H1 (cell line): ENCODE data around the gene MPV17. TPM values are rescaled to one million over a fixed set of nuclear protein-coding genes. Genes with fewer than 3 reads are reported as not detected.

ENCODE experiments used
- CTCF ChIA-PET: fragments of 300-600 bp; sonication (Branson Sonifier 250); formaldehyde crosslinking; loops from one replicate; lab custom pipeline; 2021; ENCODE audit not compliant: partially characterized antibody; lab: Charles Lee
- POLR2A ChIA-PET: fragments of 300-600 bp; sonication (Branson Sonifier 250); formaldehyde crosslinking; loops from one replicate; lab custom pipeline; 2021; ENCODE audit warnings: inconsistent platforms; ENCODE audit not compliant: partially characterized antibody; lab: Charles Lee
- DNase-seq, 2 experiments: peaks; one replicate each; pipeline versions ENCODE4 v3.0.0 to v3.0.0-alpha.2; 2010 to 2022; ENCODE audit warnings: low spot score in 2 of 2, low read depth in 1 of 2, mixed read lengths in 1 of 2
- FAIRE-seq: peaks from 2 replicates; lab custom pipeline; 2011; peaks lifted over from hg19 to GRCh38; lab: Jason Lieb, UNC
- H2AFZ ChIP-seq: 2 replicates; pipeline ENCODE4 v1.8.1; 2012; ENCODE audit warnings: low read length, inconsistent platforms
- H2AK5ac ChIP-seq: 2 replicates; pipeline ENCODE4 v1.6.1; 2013; ENCODE audit warnings: low read depth, low read length
- H2BK120ac ChIP-seq: replicated peaks from 2 replicates; pipeline ENCODE3; 2013; ENCODE audit warnings: low read depth, low read length, inconsistent platforms
- H2BK12ac ChIP-seq: 2 replicates; pipeline ENCODE4 v1.6.1; 2013; ENCODE audit warnings: low read depth, low read length
- H2BK15ac ChIP-seq: 2 replicates; pipeline ENCODE4 v1.6.1; 2013; ENCODE audit warnings: low read length
- H2BK20ac ChIP-seq: 2 replicates; pipeline ENCODE4 v1.6.1; 2013; ENCODE audit warnings: low read length
- H2BK5ac ChIP-seq: 2 replicates; pipeline ENCODE4 v1.6.1; 2013; ENCODE audit warnings: low read depth, low read length
- H3K14ac ChIP-seq: 2 replicates; pipeline ENCODE4 v1.6.1; 2013; ENCODE audit warnings: inconsistent platforms; ENCODE audit not compliant: insufficient read length
- H3K18ac ChIP-seq: 2 replicates; pipeline ENCODE4 v1.6.1; 2013; ENCODE audit warnings: low read length; ENCODE audit errors: extremely low read depth
- H3K23ac ChIP-seq: 2 replicates; pipeline ENCODE4 v1.6.1; 2013; ENCODE audit warnings: inconsistent platforms; ENCODE audit not compliant: insufficient read length
- H3K23me2 ChIP-seq: 2 replicates; pipeline ENCODE4 v1.6.1; 2013; ENCODE audit warnings: low read depth, low read length
- H3K27ac ChIP-seq: 2 replicates; pipeline ENCODE4 v1.6.1; 2011; ENCODE audit warnings: low read depth, low read length, inconsistent platforms
- H3K27me3 ChIP-seq, 4 experiments: replicated peaks in 1 of 4; 1 replicate in 1 of 4; 2 replicates in 3 of 4; pipeline versions ENCODE4 v1.6.1 to v1.8.1; 2011 to 2013; ENCODE audit warnings: low read length in 3 of 4, mild to moderate bottlenecking in 3 of 4, inconsistent platforms in 2 of 4, mixed read lengths in 2 of 4, moderate library complexity in 1 of 4; ENCODE audit not compliant: control insufficient read depth in 3 of 4, insufficient read depth in 3 of 4; ENCODE audit errors: extremely low read depth in 1 of 4
- H3K36me3 ChIP-seq, 4 experiments: 2 replicates each; pipeline versions ENCODE4 v1.6.1 to v1.8.1; 2011 to 2013; ENCODE audit warnings: mild to moderate bottlenecking in 4 of 4, low read length in 3 of 4, moderate library complexity in 2 of 4, control low read depth in 1 of 4, inconsistent platforms in 1 of 4; ENCODE audit not compliant: insufficient read depth in 4 of 4, control insufficient read depth in 2 of 4
- H3K4ac ChIP-seq: replicated peaks from 2 replicates; pipeline ENCODE3; 2013; ENCODE audit warnings: low read length, low read depth, mixed read lengths, inconsistent platforms; ENCODE audit not compliant: insufficient read length
- H3K4me1 ChIP-seq, 4 experiments: replicated peaks in 1 of 4; 1 replicate in 1 of 4; 2 replicates in 3 of 4; pipeline versions ENCODE4 v1.6.1 to v1.8.1; 2011 to 2013; ENCODE audit warnings: low read length in 3 of 4, inconsistent platforms in 2 of 4, mixed read lengths in 1 of 4; ENCODE audit not compliant: insufficient read depth in 4 of 4, control insufficient read depth in 3 of 4
- H3K4me2 ChIP-seq, 2 experiments: 2 replicates each; pipeline versions ENCODE4 v1.6.1 to v1.8.1; 2011 to 2013; ENCODE audit warnings: low read depth in 2 of 2, low read length in 2 of 2, control low read depth in 1 of 2, inconsistent platforms in 1 of 2, mild to moderate bottlenecking in 1 of 2; ENCODE audit not compliant: insufficient read depth in 1 of 2
- H3K4me3 ChIP-seq, 4 experiments: fragments of 200-600, 300-600 bp in 1 of 4; sonication (generic), shearing (Covaris generic), sonication (Bioruptor Twin) in 1 of 4; 2 replicates each; pipeline versions ENCODE4 v1.5.1 to v1.8.1; 2011 to 2016; ENCODE audit warnings: low read length in 4 of 4, low read depth in 3 of 4, control low read depth in 2 of 4, inconsistent platforms in 2 of 4, mild to moderate bottlenecking in 2 of 4, mixed read lengths in 1 of 4, moderate library complexity in 1 of 4; ENCODE audit not compliant: insufficient read depth in 2 of 4; ENCODE audit errors: extremely low read depth in 1 of 4
- H3K56ac ChIP-seq: replicated peaks from 2 replicates; pipeline ENCODE3; 2013; ENCODE audit warnings: low read depth, mild to moderate bottlenecking, mixed read lengths, low read length, inconsistent platforms; ENCODE audit not compliant: insufficient read length
- H3K79me1 ChIP-seq: 2 replicates; pipeline ENCODE4 v1.6.1; 2013; ENCODE audit warnings: low read depth, low read length, control low read depth
- H3K79me2 ChIP-seq, 2 experiments: 2 replicates each; pipeline versions ENCODE4 v1.6.1 to v1.8.1; 2012 to 2013; ENCODE audit warnings: low read length in 2 of 2, mild to moderate bottlenecking in 2 of 2, inconsistent platforms in 1 of 2; ENCODE audit not compliant: insufficient read depth in 2 of 2, control insufficient read depth in 1 of 2
- H3K9ac ChIP-seq, 4 experiments: replicated peaks in 1 of 4; 1 replicate in 1 of 4; 2 replicates in 3 of 4; pipeline versions ENCODE4 v1.6.1 to v1.8.1; 2011 to 2013; ENCODE audit warnings: low read depth in 3 of 4, low read length in 3 of 4, control low read depth in 2 of 4, mild to moderate bottlenecking in 2 of 4, moderate library complexity in 2 of 4, inconsistent platforms in 1 of 4; ENCODE audit errors: extremely low read depth in 1 of 4
- H3K9me3 ChIP-seq, 2 experiments: 2 replicates each; pipeline versions ENCODE4 v1.6.1 to v1.8.1; 2012 to 2013; ENCODE audit warnings: mild to moderate bottlenecking in 2 of 2, moderate library complexity in 2 of 2, control low read depth in 1 of 2, inconsistent platforms in 1 of 2, low read depth in 1 of 2, low read length in 1 of 2, mixed read lengths in 1 of 2; ENCODE audit not compliant: insufficient read depth in 2 of 2
- H4K20me1 ChIP-seq, 2 experiments: replicated peaks in 1 of 2; 2 replicates each; pipeline versions ENCODE3 to v1.8.1; 2011 to 2013; ENCODE audit warnings: inconsistent platforms in 2 of 2, low read length in 2 of 2, mild to moderate bottlenecking in 1 of 2; ENCODE audit not compliant: insufficient read depth in 2 of 2, control insufficient read depth in 1 of 2
- H4K5ac ChIP-seq: 2 replicates; pipeline ENCODE4 v1.6.1; 2013; ENCODE audit warnings: low read length, low read depth, mixed read lengths, inconsistent platforms; ENCODE audit not compliant: insufficient read length
- H4K8ac ChIP-seq: 2 replicates; pipeline ENCODE4 v1.8.0; 2013; ENCODE audit warnings: mild to moderate bottlenecking, moderate library complexity, low read length, inconsistent platforms; ENCODE audit not compliant: insufficient read depth; ENCODE audit errors: extremely low read depth
- H4K91ac ChIP-seq: replicated peaks from 2 replicates; pipeline ENCODE3; 2013; ENCODE audit warnings: low read length, mixed read lengths, inconsistent platforms; ENCODE audit not compliant: insufficient read length
- HDAC6 ChIP-seq: IDR thresholded peaks from one replicate; pipeline ENCODE4 v1.7.1; 2012; ENCODE audit warnings: low read depth, mild to moderate bottlenecking, inconsistent platforms, low read length, moderate library complexity
- TEAD4 ChIP-seq: IDR thresholded peaks from 2 replicates; pipeline ENCODE4 v1.6.1; 2012; ENCODE audit warnings: low read depth, low read length, inconsistent platforms, mixed read lengths
- WGBS, 2 experiments: shearing (Covaris generic) in 1 of 2; methylation state at CpG; one replicate each; pipeline versions ENCODE4 v1.1.6 to v1.1.7; 2013 to 2015; ENCODE audit warnings: low lambda C conversion rate in 2 of 2, mixed read lengths in 2 of 2, inconsistent platforms in 1 of 2, low coverage in 1 of 2, missing lambda C conversion rate in 1 of 2; ENCODE audit not compliant: insufficient replicate concordance in 2 of 2, insufficient coverage in 1 of 2, insufficient read length in 1 of 2; ENCODE audit errors: extremely low coverage in 1 of 2, missing lambda C conversion rate in 1 of 2; 5-methylcytosine and 5-hydroxymethylcytosine counted together
- polyA plus RNA-seq, 7 experiments: library from polyadenylated mRNA; depleted of rRNA in 3 of 7; stranded (reverse) in 5 of 7; unstranded in 2 of 7; fragments of >200 nt in 5 of 7; fragments of 200-250 nt in 2 of 7; gene quantifications; 1 replicate in 5 of 7; 2 replicates in 1 of 7; 4 replicates in 1 of 7; pipeline versions ENCODE4 v1.2.1 to v1.2.3, GENCODE V29; 2011 to 2013; ENCODE audit warnings: missing spikeins in 2 of 7, mixed read lengths in 2 of 7
- total RNA-seq: library from RNA; stranded (reverse); fragmentation: NEBNext Ultra II Directional; extraction: Animal tissue kit (Norgen Biotek cat#: 25700); gene quantifications from 2 replicates; pipeline ENCODE4 v1.2.1, GENCODE V29; 2021
- TF ChIP-seq, protein P1 (sequence below): IDR thresholded peaks from 2 replicates; pipeline ENCODE4 v1.6.1; 2012; ENCODE audit warnings: inconsistent platforms

Gene MPV17
- total and polyA plus RNA-seq, 2 of the 8 experiments (the other 6 are each of a cell fraction or from before 2014, with no cell fraction given), result 45.2 to 181 TPM

DNA sequence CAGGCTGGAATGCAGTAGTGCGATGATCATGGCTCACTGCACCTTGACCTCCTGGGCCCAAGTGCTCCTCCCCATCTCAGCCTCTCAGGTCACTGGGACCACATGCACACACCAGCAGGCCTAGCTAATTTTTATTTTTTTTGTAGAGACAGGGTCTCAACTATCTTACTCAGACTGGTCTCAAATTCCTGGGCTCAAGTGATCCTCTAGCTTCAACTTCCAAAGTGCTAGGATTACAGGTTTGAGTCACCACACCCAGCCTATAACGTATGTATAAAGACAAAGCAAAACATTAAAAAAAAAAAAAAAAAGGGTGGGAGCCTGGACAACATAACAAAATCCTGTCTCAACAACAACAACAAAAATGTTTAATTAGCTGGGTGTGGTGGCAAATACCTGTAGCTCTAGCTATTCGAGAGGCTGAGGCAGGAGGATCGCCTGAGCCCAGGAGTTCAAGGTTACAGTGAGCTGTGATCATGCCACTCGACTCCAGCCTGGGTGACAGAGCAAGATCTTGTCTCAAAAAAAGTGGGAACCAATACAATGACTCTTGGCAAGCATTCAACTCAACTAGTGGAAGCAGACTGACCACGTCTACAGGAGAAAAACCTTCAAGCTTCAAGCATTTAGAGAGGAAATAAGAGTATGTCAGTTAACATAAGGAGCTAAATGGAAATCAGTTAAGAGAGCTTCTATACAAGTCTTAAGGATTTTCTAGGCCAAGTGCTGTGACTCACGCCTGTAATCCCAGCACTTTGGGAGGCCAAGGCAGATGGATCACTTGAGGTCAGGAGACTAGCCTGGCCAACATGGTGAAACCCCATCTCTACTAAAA, 31.1 kb upstream of the MPV17 start:
- H2BK20ac ChIP-seq, result no peak overlapping the region
- no peak overlapping the region for H4K5ac ChIP-seq
- peaks cover 0 to 5% (median 3%) of the 10 kb centered on the region in 4 experiments; a peak in 3 of 8 replicates for H3K36me3 ChIP-seq
- peak overlapping the region; percentile 31 to 62; a peak in 3 of 4 replicates for H3K4me2 ChIP-seq
- no peak for DNase-seq
- no peaks in the 10 kb centered on the region for H3K23me2 ChIP-seq
- no peaks in the 10 kb centered on the region for H3K9me3 ChIP-seq
- no peak overlapping the region for H4K8ac ChIP-seq
- no peak overlapping the region for H3K56ac ChIP-seq
- no peak overlapping the region for H2BK120ac ChIP-seq
- H3K27ac ChIP-seq, result no peak overlapping the region
- peak overlapping the region in 1 of 4 experiments; percentile 48; a peak in 2 of 7 replicates for H3K9ac ChIP-seq
- FAIRE-seq, result no peak
- ChIA-PET POLR2A (interaction anchor here (0.9 to 9.5 kb wide), 14 partner anchors 9 to 116 kb away, joined by 3 to 135 read pairs (median 4); partner anchors contain the start of genes EIF2B4, MPV17, NRBP1 and PPM1G), CTCF (interaction anchor here (0.8 to 1.6 kb wide), 5 partner anchors 14 to 74 kb away, joined by 3 to 5 read pairs (median 4); partner anchors contain the start of genes EIF2B4 and SNX17)
- no peak overlapping the region for H3K14ac ChIP-seq
- no peak overlapping the region for H3K4me3 ChIP-seq
- H3K18ac ChIP-seq, result no peak overlapping the region
- H4K20me1 ChIP-seq, result peaks cover 3% of the 10 kb centered on the region in 2 experiments
- H4K91ac ChIP-seq, result no peak overlapping the region
- H2BK12ac ChIP-seq, result no peak overlapping the region
- H2AFZ ChIP-seq, result no peak overlapping the region
- TF ChIP-seq HDAC6, result no peak
- TF ChIP-seq, protein P1, sequence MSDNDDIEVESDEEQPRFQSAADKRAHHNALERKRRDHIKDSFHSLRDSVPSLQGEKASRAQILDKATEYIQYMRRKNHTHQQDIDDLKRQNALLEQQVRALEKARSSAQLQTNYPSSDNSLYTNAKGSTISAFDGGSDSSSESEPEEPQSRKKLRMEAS, result no peak
- TF ChIP-seq TEAD4, result no peak
- peaks cover 11 to 81% of the 10 kb centered on the region in 2 experiments; a peak in 3 of 4 replicates for H3K79me2 ChIP-seq
- H3K4me1 ChIP-seq, result peaks cover 0 to 12% (median 4%) of the 10 kb centered on the region in 4 experiments; a peak in 4 of 7 replicates
- no peaks in the 10 kb centered on the region; the same call in 1 of the 2 replicates for H3K79me1 ChIP-seq
- H2AK5ac ChIP-seq, result peak overlapping the region; percentile 71; the same call in 1 of the 2 replicates
- H3K23ac ChIP-seq, result no peak overlapping the region
- no peak overlapping the region for H3K4ac ChIP-seq
- H3K27me3 ChIP-seq, result no peaks in the 10 kb centered on the region
- WGBS, 2 experiments, result 89% methylated on average over 7 of the region's 7 CpGs; no CpG with 5 or more reads in 1 of the 2 experiments
- H2BK15ac ChIP-seq, result no peak overlapping the region
- H2BK5ac ChIP-seq, result no peak overlapping the region
